Airway epithelial cell (primary cell): Measurements from ENCODE around the gene RRP12. TPM values are rescaled to one million over a fixed set of nuclear protein-coding genes. Genes with fewer than 3 reads are reported as not detected.

Experiments used
- total RNA-seq: library from RNA; depleted of rRNA; stranded (reverse); fragments of >200 nt; gene quantifications from 2 replicates; pipeline ENCODE4 v1.2.3, GENCODE V29; 2015

Gene RRP12
- total RNA-seq, result 30.5 and 32.5 TPM in 2 replicates

DNA sequence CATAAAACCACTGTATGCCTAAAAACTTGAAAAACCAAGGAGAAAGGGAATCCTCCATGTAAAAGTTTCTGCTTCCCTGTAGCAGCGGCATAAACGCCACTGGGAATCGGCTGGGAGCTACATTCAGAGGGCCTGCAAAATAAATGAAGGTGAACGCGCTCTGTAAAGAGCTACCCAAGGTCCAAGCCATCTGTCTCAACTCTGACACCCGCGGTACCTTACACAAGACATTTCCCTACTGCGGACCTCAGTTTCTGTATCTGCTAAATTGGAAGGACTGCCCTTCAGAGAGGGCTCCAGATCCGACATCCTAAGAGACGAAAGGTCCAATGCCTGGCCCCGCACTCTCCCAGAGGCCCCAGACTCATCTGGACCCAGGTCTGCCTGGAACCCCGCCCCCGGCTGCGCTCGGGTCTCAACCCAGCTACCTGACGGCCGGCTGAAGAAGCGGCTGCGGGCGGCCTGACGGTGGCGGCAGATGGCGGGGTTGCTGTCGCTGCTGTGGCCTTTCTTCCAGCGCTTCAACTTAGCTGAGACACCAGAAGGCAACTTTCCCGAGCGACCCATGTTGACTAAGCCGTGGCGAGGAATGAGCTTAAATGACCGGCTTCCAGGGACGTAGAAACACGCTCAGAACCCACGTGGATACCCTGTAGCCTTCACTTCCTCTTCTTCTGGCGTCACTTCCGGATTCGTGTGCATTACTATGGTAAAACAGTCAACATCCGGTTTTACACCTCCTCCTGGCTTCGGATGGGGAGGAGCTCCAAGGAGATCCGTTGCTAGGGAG lies at the start of gene RRP12:
TSS of gene RRP12 (minus strand) at position 676 of the 790 bp plus-strand sequence. CDS start at position 567, 109 bp downstream.

DNA sequence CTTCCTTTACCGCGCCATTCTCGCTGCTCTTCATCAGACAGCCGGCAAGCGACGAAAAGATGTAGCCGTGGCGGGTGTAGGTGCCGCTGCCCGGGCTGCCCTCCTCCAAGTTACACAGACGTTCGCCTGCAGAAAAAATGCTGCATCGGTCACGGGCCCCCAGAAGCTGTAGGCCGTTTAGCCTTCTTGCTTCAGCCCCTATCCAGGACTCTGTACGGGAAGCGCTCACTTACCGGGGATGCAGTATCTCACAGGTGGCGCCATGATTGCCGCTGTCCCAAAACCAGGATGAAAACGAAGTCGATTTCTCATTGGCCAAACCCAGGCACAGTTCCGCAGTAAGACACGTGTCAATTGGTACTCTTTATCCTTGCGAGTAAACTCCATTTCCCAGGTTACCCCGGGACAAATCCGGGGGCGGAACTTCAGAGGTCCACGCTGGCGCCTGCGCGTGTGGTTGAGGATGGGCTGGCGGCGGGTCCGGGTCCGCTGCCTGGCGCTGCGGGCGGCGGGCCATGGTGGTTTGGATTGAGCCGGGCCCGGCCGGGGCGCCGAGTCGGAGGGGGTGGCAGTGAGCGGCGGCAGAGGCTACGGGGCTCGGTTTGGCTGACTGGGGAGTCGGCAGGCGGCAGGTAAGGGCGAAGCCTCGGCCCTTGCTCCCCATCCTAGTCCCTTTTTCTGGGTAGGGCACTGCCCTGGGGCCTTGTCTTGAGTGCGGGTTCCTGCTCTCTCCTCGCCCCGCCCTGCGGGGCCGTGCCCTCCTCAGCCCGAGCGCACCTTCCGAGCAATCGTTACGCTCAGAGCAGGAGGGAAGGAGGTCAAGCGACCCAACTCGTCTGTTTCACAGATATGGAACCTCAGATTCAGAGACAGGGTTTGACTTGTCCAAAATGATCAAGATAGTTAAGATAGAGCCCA lies 44.8 kb upstream of the RRP12 start, which contains the start of the genes EXOSC1 and ZDHHC16:
TSS of gene EXOSC1 (minus strand) at position 285 of the 918 bp plus-strand sequence. CDS start at position 264, 21 bp downstream.
TSS of gene ZDHHC16 (plus strand) at position 454 of the 918 bp plus-strand sequence. CDS start 5,501 bp downstream, outside the sequence.

GRCh38 chr10:97425964-97426775 lies 25.0 kb upstream of the RRP12 start, which contains the start of gene PGAM1:
Gene PGAM1 (plus strand): TSS chr10:97426191. CDS start chr10:97426308, 117 bp downstream.

DNA sequence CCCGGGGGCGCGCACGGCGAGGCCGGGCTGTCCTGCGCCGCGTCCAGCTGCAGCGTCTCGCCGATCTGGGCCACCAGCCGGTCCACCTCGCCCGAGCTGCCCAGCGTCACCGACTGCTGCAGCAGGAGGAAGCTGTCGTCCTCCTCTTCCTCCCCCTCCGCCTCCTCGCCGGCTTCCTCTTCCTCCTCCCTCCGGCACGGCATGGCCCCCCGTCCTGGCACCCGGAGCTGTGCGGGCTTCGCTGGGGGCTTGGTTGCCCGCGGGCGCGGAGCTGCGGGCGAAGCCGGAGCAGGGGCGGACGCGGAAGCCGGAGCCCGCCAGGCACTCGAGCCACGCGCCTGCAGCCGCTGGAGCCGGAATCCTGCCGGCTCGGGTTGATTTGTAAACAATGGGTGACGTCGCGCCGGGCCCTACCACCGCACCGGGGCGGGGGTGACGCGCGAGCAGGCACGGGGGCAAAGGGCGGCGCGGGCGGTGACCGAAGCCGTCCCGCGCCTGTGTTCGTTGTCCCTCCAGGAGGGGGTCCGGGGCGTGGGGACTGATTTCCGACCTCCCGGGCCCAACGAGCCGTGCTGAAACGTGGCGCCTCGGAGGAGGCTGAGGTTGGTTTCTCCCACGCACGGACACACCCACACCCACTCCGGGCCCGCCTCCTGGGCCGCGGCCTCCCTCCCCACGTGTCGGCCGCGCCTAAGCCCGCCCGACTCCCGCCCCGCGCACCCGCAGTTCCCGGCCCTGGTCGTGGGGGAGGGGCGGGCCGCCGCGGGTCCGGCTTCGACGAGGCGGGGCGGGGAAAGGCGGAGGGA lies 66.6 kb downstream of the RRP12 start, which contains the start of gene FRAT2:
TSS of gene FRAT2 (minus strand) at position 360 of the 806 bp plus-strand sequence. CDS start at position 203, 157 bp downstream.

GRCh38 chr10:97318772-97319651 lies 82.1 kb downstream of the RRP12 start, which contains the start of gene FRAT1:
Gene FRAT1 (plus strand): TSS chr10:97319271. CDS start chr10:97319454, 183 bp downstream.

Other genes starting within 250 kb of the RRP12 start
- gene SLIT1, start 215.4 kb downstream of the RRP12 start, total RNA-seq, result not detected in 2 replicates
- gene ARHGAP19, start 108.7 kb downstream of the RRP12 start, total RNA-seq, result 7.3 and 9.2 TPM in 2 replicates
- gene FRAT1, start 82.1 kb downstream of the RRP12 start, total RNA-seq, result 1.3 and 2.3 TPM in 2 replicates
- gene FRAT2, start 66.6 kb downstream of the RRP12 start, total RNA-seq, result 12.8 and 13.0 TPM in 2 replicates
- 946 and 1,057 TPM in 2 replicates for gene PGAM1, start 24.9 kb upstream of the RRP12 start, total RNA-seq
- 36.1 and 45.8 TPM in 2 replicates for gene EXOSC1, start 44.7 kb upstream of the RRP12 start, total RNA-seq
- 51.6 and 52.8 TPM in 2 replicates for gene ZDHHC16, start 44.8 kb upstream of the RRP12 start, total RNA-seq
- gene MMS19, start 97.1 kb upstream of the RRP12 start, total RNA-seq, result 99.9 and 126 TPM in 2 replicates
- 32.2 and 34.4 TPM in 2 replicates for gene UBTD1, start 97.6 kb upstream of the RRP12 start, total RNA-seq
- 0.63 and 1.4 TPM in 2 replicates for gene ANKRD2, start 171.4 kb upstream of the RRP12 start, total RNA-seq
- gene HOGA1, start 183.0 kb upstream of the RRP12 start, total RNA-seq, result 0.49 TPM in 1 of 2 replicates, not detected in the other
- gene C10orf62, start 188.4 kb upstream of the RRP12 start, total RNA-seq, result not detected in 2 replicates
- gene MORN4, start 232.2 kb upstream of the RRP12 start, total RNA-seq, result 3.4 and 6.6 TPM in 2 replicates
- 38.0 and 44.8 TPM in 2 replicates for gene PI4K2A, start 239.3 kb upstream of the RRP12 start, total RNA-seq